Mucosa of descending colon (tissue), 3 donors: Measurements from ENCODE around the gene AK3. TPM values are rescaled to one million over a fixed set of nuclear protein-coding genes. Genes with fewer than 3 reads are reported as not detected.
A peak's percentile ranks its signal among the peaks of the same experiment; 100 is the strongest.

Source experiments
- ATAC-seq: fragments of 200-7000 bp; cut with Tn5 transposase; one replicate; pipeline ENCODE4 v1.9.1; 2020; ENCODE audit warnings: mild to moderate bottlenecking, moderate library complexity
- DNase-seq, 3 donors: peaks; one replicate each; pipeline ENCODE4 v3.0.0-alpha.2; 2020
- H3K36me3 ChIP-seq: fragments of 200-600 bp; one replicate; pipeline ENCODE4 v1.8.0; 2021; ENCODE audit warnings: low read depth, mild to moderate bottlenecking
- H3K4me1 ChIP-seq: fragments of 200-600 bp; one replicate; pipeline ENCODE4 v1.8.0; 2021; ENCODE audit warnings: low read depth, mild to moderate bottlenecking
- H3K4me3 ChIP-seq: fragments of 200-600 bp; one replicate; pipeline ENCODE4 v1.8.0; 2021; ENCODE audit warnings: mild to moderate bottlenecking
- H3K9me3 ChIP-seq: fragments of 200-600 bp; one replicate; pipeline ENCODE4 v1.8.0; 2021; ENCODE audit warnings: mild to moderate bottlenecking
- intact Hi-C, 2 donors: fragments of 100-400 bp; cut with DNase I in 1 of 2; cut with micrococcal nuclease in 1 of 2; formaldehyde crosslinking; loops; one replicate each; pipeline versions ENCODE4 v1.11.0 to v1.11.1; 2022; cut with DNase I, micrococcal nuclease
- total RNA-seq, 3 donors: library from RNA; stranded (reverse); fragmentation: NEBNext Ultra II Directional in 2 of 3; extraction: Animal tissue kit (Norgen Biotek cat#: 25700) in 2 of 3; gene quantifications; one replicate each; pipeline versions ENCODE4 v1.2.1 to v1.2.4, GENCODE V29; 2021 to 2023
- TF ChIP-seq, protein P1 (sequence below): fragments of 200-600 bp; IDR thresholded peaks from one replicate; pipeline ENCODE4 v1.8.0; 2022; ENCODE audit warnings: antibody characterized with exemption, mild to moderate bottlenecking
- donor health status: DM: no; HTN: no; CAD: no; lungs with moderate emphysema.
- donor health status: DM: no; HTN: no; CAD: no.
- donor health status: DM: no; HTN: yes; CAD: no.

Gene AK3
- total RNA-seq, 3 donors from 2014 or later = 71.4 to 86.8 (median 74.0) TPM

DNA sequence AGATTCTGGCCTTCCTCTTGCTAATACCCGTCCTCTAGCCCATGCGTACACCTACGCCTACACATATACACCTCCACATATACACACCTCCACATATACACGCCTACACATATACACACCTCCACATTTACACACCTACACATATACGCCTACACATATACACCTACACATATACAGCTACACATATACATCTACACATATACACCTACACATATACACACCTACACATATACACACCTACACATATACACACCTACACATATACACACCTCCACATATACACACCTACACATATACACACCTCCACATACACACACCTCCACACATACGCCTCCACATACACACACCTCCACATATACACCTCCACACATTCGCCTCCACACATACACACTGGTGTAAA is 27.2 kb downstream of the AK3 start:
- DNase-seq (no peak), ATAC-seq (peak; percentile 41)
- TF ChIP-seq, protein P1, sequence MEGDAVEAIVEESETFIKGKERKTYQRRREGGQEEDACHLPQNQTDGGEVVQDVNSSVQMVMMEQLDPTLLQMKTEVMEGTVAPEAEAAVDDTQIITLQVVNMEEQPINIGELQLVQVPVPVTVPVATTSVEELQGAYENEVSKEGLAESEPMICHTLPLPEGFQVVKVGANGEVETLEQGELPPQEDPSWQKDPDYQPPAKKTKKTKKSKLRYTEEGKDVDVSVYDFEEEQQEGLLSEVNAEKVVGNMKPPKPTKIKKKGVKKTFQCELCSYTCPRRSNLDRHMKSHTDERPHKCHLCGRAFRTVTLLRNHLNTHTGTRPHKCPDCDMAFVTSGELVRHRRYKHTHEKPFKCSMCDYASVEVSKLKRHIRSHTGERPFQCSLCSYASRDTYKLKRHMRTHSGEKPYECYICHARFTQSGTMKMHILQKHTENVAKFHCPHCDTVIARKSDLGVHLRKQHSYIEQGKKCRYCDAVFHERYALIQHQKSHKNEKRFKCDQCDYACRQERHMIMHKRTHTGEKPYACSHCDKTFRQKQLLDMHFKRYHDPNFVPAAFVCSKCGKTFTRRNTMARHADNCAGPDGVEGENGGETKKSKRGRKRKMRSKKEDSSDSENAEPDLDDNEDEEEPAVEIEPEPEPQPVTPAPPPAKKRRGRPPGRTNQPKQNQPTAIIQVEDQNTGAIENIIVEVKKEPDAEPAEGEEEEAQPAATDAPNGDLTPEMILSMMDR = no peak
- Histone ChIP-seq H3K4me1 (no peaks in the 10 kb centered on the region), H3K4me3 (no peak overlapping the region), H3K36me3 (peaks cover 12% of the 10 kb centered on the region), H3K9me3 (no peaks in the 10 kb centered on the region)
- intact Hi-C loops = no loop called here

DNA sequence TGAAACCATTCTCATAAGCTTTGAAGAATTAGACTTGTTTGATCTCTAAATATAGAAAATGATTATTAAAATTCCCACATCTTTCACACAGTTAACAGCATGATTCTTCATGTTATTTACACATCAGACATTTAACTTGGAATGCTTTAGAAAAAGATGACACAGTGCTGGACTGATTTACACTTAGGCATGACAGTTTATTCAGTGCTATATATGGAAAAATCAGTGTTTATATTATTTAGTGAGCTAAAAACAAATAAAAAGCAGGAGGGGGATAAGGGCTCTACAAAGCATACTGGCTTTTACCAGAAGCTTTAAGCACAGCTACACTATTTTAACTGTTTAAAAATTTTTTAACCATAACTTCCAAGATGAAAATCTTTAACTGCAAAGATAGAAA is 31.6 kb downstream of the AK3 start:
- ATAC-seq (no peak), DNase-seq (no peak)
- Histone ChIP-seq H3K9me3 (no peaks in the 10 kb centered on the region), H3K36me3 (peaks cover 12% of the 10 kb centered on the region), H3K4me3 (no peak overlapping the region), H3K4me1 (no peaks in the 10 kb centered on the region)
- TF ChIP-seq, protein P1 = no peak
- intact Hi-C loops = no loop called here

DNA sequence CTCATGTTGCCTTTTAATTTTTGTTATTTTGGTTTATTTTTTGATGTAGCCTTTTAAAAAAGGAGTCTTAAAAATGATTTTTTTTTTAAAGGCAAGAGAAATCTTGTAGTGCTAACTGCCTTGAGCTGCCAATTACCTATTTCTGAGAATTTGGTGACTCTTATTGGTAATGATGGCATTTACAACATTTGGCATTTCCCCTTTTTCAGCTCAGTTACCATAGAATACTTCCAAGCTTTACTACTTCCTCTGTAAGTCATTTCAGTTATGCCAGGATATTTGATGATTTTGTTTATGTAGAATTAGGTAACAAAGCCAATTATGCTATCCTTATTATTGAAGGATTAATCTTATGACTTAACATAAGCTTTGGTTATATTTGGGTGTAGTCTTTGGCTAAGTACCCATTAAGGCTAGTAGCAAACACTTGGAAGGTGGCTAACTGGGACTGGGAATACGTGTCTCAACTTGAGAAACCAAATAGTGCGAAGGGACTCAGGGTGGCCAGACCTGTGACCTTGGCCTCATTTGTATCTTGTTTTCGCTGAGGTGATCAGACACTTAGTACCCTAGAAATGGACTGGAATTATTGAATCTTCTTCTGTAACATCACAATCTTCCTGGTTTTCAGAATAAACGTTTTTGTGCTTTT is 33.9 kb downstream of the AK3 start:
- no peak for DNase-seq
- intact Hi-C loops = no loop called here
- no peaks in the 10 kb centered on the region for H3K4me1 ChIP-seq
- H3K36me3 ChIP-seq = no peaks in the 10 kb centered on the region
- H3K4me3 ChIP-seq = no peak overlapping the region
- TF ChIP-seq, protein P1 = no peak
- no peaks in the 10 kb centered on the region for H3K9me3 ChIP-seq
- no peak for ATAC-seq

DNA sequence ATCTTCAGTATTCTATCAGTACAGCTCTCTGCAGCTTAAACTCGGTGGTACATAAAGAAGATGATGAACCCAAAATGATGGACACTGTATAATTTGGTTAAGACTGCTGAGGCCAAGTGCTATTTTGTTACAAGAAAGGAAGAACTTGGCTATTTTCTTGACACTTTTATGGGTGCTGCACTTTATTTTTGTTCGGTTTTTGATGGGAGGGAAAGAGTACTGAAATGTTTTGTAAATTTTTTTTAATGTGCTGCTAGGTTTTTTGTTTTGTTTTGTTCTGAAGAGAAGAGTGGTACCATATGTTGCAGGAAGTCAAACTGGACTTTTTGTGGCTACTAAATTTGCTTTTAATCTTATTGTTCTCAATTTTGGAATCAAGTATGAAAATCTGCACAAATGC is 35.0 kb downstream of the AK3 start:
- Histone ChIP-seq H3K36me3 (no peaks in the 10 kb centered on the region), H3K4me1 (no peaks in the 10 kb centered on the region), H3K4me3 (no peak overlapping the region), H3K9me3 (no peaks in the 10 kb centered on the region)
- ATAC-seq = no peak
- TF ChIP-seq, protein P1 = no peak
- intact Hi-C loops = no loop called here
- DNase-seq = no peak

DNA sequence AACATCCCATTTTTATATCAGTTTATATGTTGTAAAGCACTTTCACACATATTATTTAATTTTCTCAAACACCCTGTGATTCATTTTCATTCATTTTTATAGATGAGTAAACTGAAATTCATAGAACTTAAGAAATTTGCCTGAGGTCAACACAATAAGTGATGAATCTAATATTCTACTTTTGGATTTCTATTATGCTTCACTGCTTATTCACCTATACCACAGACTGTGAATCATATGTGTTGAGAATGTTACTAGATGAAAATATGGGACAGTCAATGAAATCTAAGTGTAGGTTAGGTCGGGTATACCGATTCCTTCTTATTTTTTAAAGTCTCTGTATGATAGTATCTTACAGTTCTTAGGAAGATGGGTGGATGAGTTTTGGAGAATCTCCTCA is 36.9 kb downstream of the AK3 start:
- intact Hi-C loops = no loop called here
- ATAC-seq (no peak), DNase-seq (no peak)
- TF ChIP-seq, protein P1 = no peak
- H3K36me3 ChIP-seq = no peaks in the 10 kb centered on the region
- H3K4me1 ChIP-seq = no peaks in the 10 kb centered on the region
- H3K4me3 ChIP-seq = no peak overlapping the region
- no peaks in the 10 kb centered on the region for H3K9me3 ChIP-seq

DNA sequence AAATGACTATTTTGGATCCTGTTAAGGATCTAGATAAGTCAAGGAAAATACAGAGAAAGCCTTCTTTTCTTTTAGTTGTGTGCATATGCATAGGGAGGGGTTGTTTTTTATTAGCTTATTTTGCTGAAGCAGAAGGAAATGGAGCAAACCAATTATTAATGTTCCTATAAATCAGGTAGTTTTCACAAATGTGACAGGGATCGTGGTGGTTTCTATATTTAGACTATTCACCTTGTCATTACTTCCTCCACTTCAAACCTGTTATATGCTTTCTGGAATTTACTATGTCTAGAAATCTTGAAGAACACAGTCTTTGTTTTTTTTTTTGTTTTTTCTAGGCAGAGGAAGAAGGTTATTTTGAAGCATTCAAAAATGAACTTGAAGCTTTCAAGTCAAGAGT is 39.5 kb downstream of the AK3 start:
- DNase-seq (no peak), ATAC-seq (no peak)
- H3K9me3 ChIP-seq = no peaks in the 10 kb centered on the region
- H3K4me3 ChIP-seq = no peak overlapping the region
- no peaks in the 10 kb centered on the region for H3K4me1 ChIP-seq
- no peaks in the 10 kb centered on the region for H3K36me3 ChIP-seq
- intact Hi-C loops = no loop called here
- TF ChIP-seq, protein P1 = no peak
